ENCODE results near the gene NFX1.
"Not testable (repeated sequence)": the region's sequence is repeated elsewhere in the genome, so short reads cannot be mapped to it uniquely, and the experiment has no call there.

Gene NFX1

GRCh38 chr9:33310748-33311147 lies 20.4 kb downstream of the NFX1 start:
- Histone ChIP-seq H3K9ac (ENCODE audit: low read depth, low read length) (no peak overlapping the region), H3K27me3 (ENCODE audit: insufficient read depth, low read length) (no peaks in the 10 kb centered on the region), H3K4me1 (ENCODE audit: insufficient read depth, low read length) (no peaks in the 10 kb centered on the region), H3K27ac (ENCODE audit: low read depth, low read length) (no peak overlapping the region), H3K9me3 (ENCODE audit: insufficient read depth, low read depth, low read length) (no peaks in the 10 kb centered on the region), H3K4me3 (ENCODE audit: low read length) (no peak overlapping the region), H3K36me3 (ENCODE audit: insufficient read depth, low read length) (peaks cover 100% of the 10 kb centered on the region)
- WGBS, result 92% methylated on average over 1 of the region's 2 CpGs

- Histone ChIP-seq H3K36me3 (ENCODE audit: insufficient read depth, low read length) (peaks cover 100% of the 10 kb centered on the region), H3K9me3 (ENCODE audit: insufficient read depth, low read depth, low read length) (no peaks in the 10 kb centered on the region), H3K27me3 (ENCODE audit: insufficient read depth, low read length) (no peaks in the 10 kb centered on the region), H3K4me1 (ENCODE audit: insufficient read depth, low read length) (no peaks in the 10 kb centered on the region), H3K9ac (ENCODE audit: low read depth, low read length) (no peak overlapping the region), H3K27ac (ENCODE audit: low read depth, low read length) (no peak overlapping the region), H3K4me3 (ENCODE audit: low read length) (no peak overlapping the region)
- WGBS, result 92% methylated on average over 2 of the region's 2 CpGs
Observed at GRCh38 chr9:33311953-33312352, 21.6 kb downstream of the NFX1 start.

GRCh38 chr9:33315371-33315770 lies 25.1 kb downstream of the NFX1 start:
- Histone ChIP-seq H3K27ac (ENCODE audit: low read depth, low read length) (no peak overlapping the region), H3K4me3 (ENCODE audit: low read length) (no peak overlapping the region), H3K9ac (ENCODE audit: low read depth, low read length) (no peak overlapping the region), H3K9me3 (ENCODE audit: insufficient read depth, low read depth, low read length) (no peaks in the 10 kb centered on the region), H3K4me1 (ENCODE audit: insufficient read depth, low read length) (no peaks in the 10 kb centered on the region), H3K36me3 (ENCODE audit: insufficient read depth, low read length) (peaks cover 92% of the 10 kb centered on the region), H3K27me3 (ENCODE audit: insufficient read depth, low read length) (no peaks in the 10 kb centered on the region)
- 95% methylated on average over 5 of the region's 5 CpGs for WGBS

- peaks cover 91% of the 10 kb centered on the region for H3K36me3 ChIP-seq (ENCODE audit: insufficient read depth, low read length)
- not testable (repeated sequence) for H3K27me3 ChIP-seq (ENCODE audit: insufficient read depth, low read length); H3K4me1 ChIP-seq (ENCODE audit: insufficient read depth, low read length); H3K9ac ChIP-seq (ENCODE audit: low read depth, low read length); H3K9me3 ChIP-seq (ENCODE audit: insufficient read depth, low read depth, low read length); H3K27ac ChIP-seq (ENCODE audit: low read depth, low read length); H3K4me3 ChIP-seq (ENCODE audit: low read length)
- 96% methylated on average over 3 of the region's 3 CpGs for WGBS
Observed at GRCh38 chr9:33317136-33317535, 26.8 kb downstream of the NFX1 start.

GRCh38 chr9:33318225-33318624 lies 27.9 kb downstream of the NFX1 start:
- Histone ChIP-seq H3K27ac (ENCODE audit: low read depth, low read length) (no peak overlapping the region), H3K4me1 (ENCODE audit: insufficient read depth, low read length) (no peaks in the 10 kb centered on the region), H3K36me3 (ENCODE audit: insufficient read depth, low read length) (peaks cover 91% of the 10 kb centered on the region), H3K4me3 (ENCODE audit: low read length) (no peak overlapping the region), H3K9me3 (ENCODE audit: insufficient read depth, low read depth, low read length) (no peaks in the 10 kb centered on the region), H3K9ac (ENCODE audit: low read depth, low read length) (no peak overlapping the region), H3K27me3 (ENCODE audit: insufficient read depth, low read length) (no peaks in the 10 kb centered on the region)
- WGBS, result 100% methylated on average over 3 of the region's 3 CpGs

- Histone ChIP-seq H3K9me3 (ENCODE audit: insufficient read depth, low read depth, low read length) (no peaks in the 10 kb centered on the region), H3K9ac (ENCODE audit: low read depth, low read length) (no peak overlapping the region), H3K36me3 (ENCODE audit: insufficient read depth, low read length) (peaks cover 88% of the 10 kb centered on the region), H3K27me3 (ENCODE audit: insufficient read depth, low read length) (no peaks in the 10 kb centered on the region), H3K4me3 (ENCODE audit: low read length) (no peak overlapping the region), H3K4me1 (ENCODE audit: insufficient read depth, low read length) (no peaks in the 10 kb centered on the region), H3K27ac (ENCODE audit: low read depth, low read length) (no peak overlapping the region)
- 97% methylated on average over 8 of the region's 8 CpGs for WGBS
Observed at GRCh38 chr9:33318781-33319180, 28.5 kb downstream of the NFX1 start.

GRCh38 chr9:33320230-33320567 lies 29.9 kb downstream of the NFX1 start:
- no peak overlapping the region for H3K27ac ChIP-seq (ENCODE audit: low read depth, low read length)
- H3K9ac ChIP-seq (ENCODE audit: low read depth, low read length), result no peak overlapping the region
- WGBS, result no CpG with 5 or more reads among the region's 1 CpG

GRCh38 chr9:33320568-33321261 lies 30.4 kb downstream of the NFX1 start:
- H3K4me3 ChIP-seq (ENCODE audit: low read length), result no peak overlapping the region
- WGBS, result no CpG with 5 or more reads among the region's 2 CpGs
- no peaks in the 10 kb centered on the region for H3K9me3 ChIP-seq (ENCODE audit: insufficient read depth, low read depth, low read length)
- H3K27me3 ChIP-seq (ENCODE audit: insufficient read depth, low read length), result no peaks in the 10 kb centered on the region
- peaks cover 76% of the 10 kb centered on the region for H3K36me3 ChIP-seq (ENCODE audit: insufficient read depth, low read length)
- H3K27ac ChIP-seq (ENCODE audit: low read depth, low read length), result no peak overlapping the region
- no peak overlapping the region for H3K9ac ChIP-seq (ENCODE audit: low read depth, low read length)
- no peaks in the 10 kb centered on the region for H3K4me1 ChIP-seq (ENCODE audit: insufficient read depth, low read length)

More at GRCh38 chr9:33320230-33320567, 29.9 kb downstream of the NFX1 start:
- H3K9me3 ChIP-seq (ENCODE audit: insufficient read depth, low read depth, low read length), result no peaks in the 10 kb centered on the region
- no peaks in the 10 kb centered on the region for H3K4me1 ChIP-seq (ENCODE audit: insufficient read depth, low read length)
- H3K36me3 ChIP-seq (ENCODE audit: insufficient read depth, low read length), result peaks cover 81% of the 10 kb centered on the region
- no peaks in the 10 kb centered on the region for H3K27me3 ChIP-seq (ENCODE audit: insufficient read depth, low read length)
- H3K4me3 ChIP-seq (ENCODE audit: low read length), result no peak overlapping the region

- H3K4me3 ChIP-seq (ENCODE audit: low read length), result no peak overlapping the region
- H3K36me3 ChIP-seq (ENCODE audit: insufficient read depth, low read length), result peaks cover 65% of the 10 kb centered on the region
- H3K9me3 ChIP-seq (ENCODE audit: insufficient read depth, low read depth, low read length), result no peaks in the 10 kb centered on the region
- no peaks in the 10 kb centered on the region for H3K4me1 ChIP-seq (ENCODE audit: insufficient read depth, low read length)
- 90% methylated on average over 4 of the region's 4 CpGs for WGBS
- H3K27ac ChIP-seq (ENCODE audit: low read depth, low read length), result no peak overlapping the region
- no peak overlapping the region for H3K9ac ChIP-seq (ENCODE audit: low read depth, low read length)
- no peaks in the 10 kb centered on the region for H3K27me3 ChIP-seq (ENCODE audit: insufficient read depth, low read length)
Observed at GRCh38 chr9:33329117-33329563, 38.8 kb downstream of the NFX1 start.

- no peak overlapping the region for H3K4me3 ChIP-seq (ENCODE audit: low read length)
- no peaks in the 10 kb centered on the region for H3K4me1 ChIP-seq (ENCODE audit: insufficient read depth, low read length)
- H3K9me3 ChIP-seq (ENCODE audit: insufficient read depth, low read depth, low read length), result no peaks in the 10 kb centered on the region
- 97% methylated on average over 5 of the region's 5 CpGs for WGBS
- no peaks in the 10 kb centered on the region for H3K27me3 ChIP-seq (ENCODE audit: insufficient read depth, low read length)
- H3K27ac ChIP-seq (ENCODE audit: low read depth, low read length), result no peak overlapping the region
- peaks cover 71% of the 10 kb centered on the region for H3K36me3 ChIP-seq (ENCODE audit: insufficient read depth, low read length)
- no peak overlapping the region for H3K9ac ChIP-seq (ENCODE audit: low read depth, low read length)
Observed at GRCh38 chr9:33329979-33330378, 39.7 kb downstream of the NFX1 start.

GRCh38 chr9:33331377-33331891 lies 41.1 kb downstream of the NFX1 start:
- WGBS, result 91% methylated on average over 3 of the region's 3 CpGs
- Histone ChIP-seq H3K27me3 (ENCODE audit: insufficient read depth, low read length) (no peaks in the 10 kb centered on the region), H3K4me3 (ENCODE audit: low read length) (no peak overlapping the region), H3K9me3 (ENCODE audit: insufficient read depth, low read depth, low read length) (no peaks in the 10 kb centered on the region), H3K4me1 (ENCODE audit: insufficient read depth, low read length) (no peaks in the 10 kb centered on the region), H3K36me3 (ENCODE audit: insufficient read depth, low read length) (peaks cover 75% of the 10 kb centered on the region), H3K27ac (ENCODE audit: low read depth, low read length) (no peak overlapping the region), H3K9ac (ENCODE audit: low read depth, low read length) (no peak overlapping the region)

- 95% methylated on average over 2 of the region's 2 CpGs for WGBS
- no peak overlapping the region for H3K27ac ChIP-seq (ENCODE audit: low read depth, low read length)
- no peak overlapping the region for H3K9ac ChIP-seq (ENCODE audit: low read depth, low read length)
- no peaks in the 10 kb centered on the region for H3K9me3 ChIP-seq (ENCODE audit: insufficient read depth, low read depth, low read length)
- H3K27me3 ChIP-seq (ENCODE audit: insufficient read depth, low read length), result no peaks in the 10 kb centered on the region
- H3K4me1 ChIP-seq (ENCODE audit: insufficient read depth, low read length), result no peaks in the 10 kb centered on the region
- H3K36me3 ChIP-seq (ENCODE audit: insufficient read depth, low read length), result peaks cover 72% of the 10 kb centered on the region
- H3K4me3 ChIP-seq (ENCODE audit: low read length), result no peak overlapping the region
Observed at GRCh38 chr9:33332011-33332410, 41.7 kb downstream of the NFX1 start.
